ENCODE measurements around the gene PSD4. TPM values are rescaled to one million over a fixed set of nuclear protein-coding genes. Genes with fewer than 3 reads are reported as not detected.

The PSD4 gene
- total RNA-seq, 1 experiment from 2014 or later = 46.6 TPM

DNA sequence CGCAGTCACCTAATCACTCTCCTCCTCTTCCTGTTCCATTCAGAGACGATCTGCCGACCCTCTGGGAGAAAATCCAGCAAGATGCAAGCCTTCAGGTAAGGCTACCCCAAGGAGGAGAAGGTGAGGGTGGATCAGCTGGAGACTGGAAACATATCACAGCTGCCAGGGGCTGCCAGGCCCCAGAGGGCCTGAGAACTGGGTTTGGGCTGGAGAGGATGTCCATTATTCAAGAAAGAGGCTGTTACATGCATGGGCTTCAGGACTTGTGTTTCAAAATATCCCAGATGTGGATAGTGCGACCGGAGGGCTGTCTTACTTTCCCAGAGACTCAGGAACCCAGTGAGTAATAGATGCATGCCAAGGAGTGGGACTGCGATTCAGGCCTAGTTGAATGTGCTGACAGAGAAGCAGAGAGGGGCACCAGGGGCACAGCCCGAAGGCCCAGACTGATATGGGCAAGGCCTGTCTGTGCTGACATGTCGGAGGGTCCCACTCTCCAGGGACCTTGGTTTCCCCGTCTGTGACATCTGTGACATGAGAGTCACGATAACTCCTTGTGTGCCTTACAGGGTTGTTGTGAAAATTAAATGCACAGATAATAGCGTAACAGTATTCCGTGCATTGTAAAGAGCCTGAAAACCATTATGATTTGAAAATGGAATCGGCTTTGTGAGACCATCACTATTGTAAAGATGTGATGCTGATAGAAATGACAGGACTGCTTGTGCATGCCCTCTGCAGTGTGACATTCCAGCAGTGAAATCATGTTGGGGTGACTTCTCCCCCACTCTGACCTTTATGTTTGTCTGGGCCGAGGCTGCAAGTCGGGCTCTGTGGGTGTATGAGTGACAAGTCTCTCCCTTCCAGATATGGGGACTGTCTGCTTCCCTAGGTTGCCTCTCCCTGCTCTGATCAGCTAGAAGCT, 45.9 kb upstream of the PSD4 start:
- BruUV-seq (replicated peaks) = no TSS peak

DNA sequence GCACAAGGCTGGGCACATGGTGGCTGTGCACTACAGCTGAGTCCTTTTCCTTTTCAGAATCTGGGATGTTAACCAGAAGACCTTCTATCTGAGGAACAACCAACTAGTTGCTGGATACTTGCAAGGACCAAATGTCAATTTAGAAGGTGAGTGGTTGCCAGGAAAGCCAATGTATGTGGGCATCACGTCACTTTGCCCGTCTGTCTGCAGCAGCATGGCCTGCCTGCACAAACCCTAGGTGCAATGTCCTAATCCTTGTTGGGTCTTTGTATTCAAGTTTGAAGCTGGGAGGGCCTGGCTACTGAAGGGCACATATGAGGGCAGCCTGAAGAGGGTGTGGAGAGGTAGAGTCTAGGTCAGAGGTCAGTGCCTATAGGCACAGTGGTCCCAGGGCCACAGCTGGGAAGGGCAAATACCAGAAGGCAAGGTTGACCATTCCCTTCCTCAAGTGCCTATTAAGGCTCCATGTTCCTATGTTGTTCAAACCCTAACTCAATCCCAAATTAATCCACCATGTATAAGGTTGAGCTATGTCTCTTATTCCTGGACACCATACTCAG, 44.2 kb upstream of the PSD4 start:
- no peaks in the 10 kb centered on the region for H3K9me3 ChIP-seq (ENCODE audit: low read length)
- ATAC-seq (no peak), DNase-seq (no peak)
- TF ChIP-seq EZH2phosphoT487 (IDR thresholded peaks at IDR 0.05; ENCODE audit: borderline replicate concordance, low read length) = no peak
- no peak for TF ChIP-seq EZH2 (IDR thresholded peaks at IDR 0.05; ENCODE audit: low read length, unreplicated experiment)
- TF ChIP-seq, protein P1, sequence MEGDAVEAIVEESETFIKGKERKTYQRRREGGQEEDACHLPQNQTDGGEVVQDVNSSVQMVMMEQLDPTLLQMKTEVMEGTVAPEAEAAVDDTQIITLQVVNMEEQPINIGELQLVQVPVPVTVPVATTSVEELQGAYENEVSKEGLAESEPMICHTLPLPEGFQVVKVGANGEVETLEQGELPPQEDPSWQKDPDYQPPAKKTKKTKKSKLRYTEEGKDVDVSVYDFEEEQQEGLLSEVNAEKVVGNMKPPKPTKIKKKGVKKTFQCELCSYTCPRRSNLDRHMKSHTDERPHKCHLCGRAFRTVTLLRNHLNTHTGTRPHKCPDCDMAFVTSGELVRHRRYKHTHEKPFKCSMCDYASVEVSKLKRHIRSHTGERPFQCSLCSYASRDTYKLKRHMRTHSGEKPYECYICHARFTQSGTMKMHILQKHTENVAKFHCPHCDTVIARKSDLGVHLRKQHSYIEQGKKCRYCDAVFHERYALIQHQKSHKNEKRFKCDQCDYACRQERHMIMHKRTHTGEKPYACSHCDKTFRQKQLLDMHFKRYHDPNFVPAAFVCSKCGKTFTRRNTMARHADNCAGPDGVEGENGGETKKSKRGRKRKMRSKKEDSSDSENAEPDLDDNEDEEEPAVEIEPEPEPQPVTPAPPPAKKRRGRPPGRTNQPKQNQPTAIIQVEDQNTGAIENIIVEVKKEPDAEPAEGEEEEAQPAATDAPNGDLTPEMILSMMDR (conservative IDR thresholded peaks at IDR 0.05; ENCODE audit: low read depth, low read length) = no peak
- no peak overlapping the region for H3K4me2 ChIP-seq (ENCODE audit: low read length)
- no peak overlapping the region for H3K27ac ChIP-seq (ENCODE audit: low read length)
- H4K20me1 ChIP-seq (ENCODE audit: low read length) = no peaks in the 10 kb centered on the region
- BruUV-seq (replicated peaks) = no TSS peak
- H3K36me3 ChIP-seq (ENCODE audit: low read depth, low read length) = no peaks in the 10 kb centered on the region
- H3K27me3 ChIP-seq (ENCODE audit: low read length) = no peaks in the 10 kb centered on the region
- H2AFZ ChIP-seq (ENCODE audit: low read length) = no peak overlapping the region
- H3K4me3 ChIP-seq (ENCODE audit: low read length) = no peak overlapping the region
- peaks cover 23% of the 10 kb centered on the region for H3K4me1 ChIP-seq (ENCODE audit: insufficient read depth, low read length)
- H3K79me2 ChIP-seq (ENCODE audit: low read length) = no peaks in the 10 kb centered on the region
- intact Hi-C loops (cut with micrococcal nuclease) = no loop called here
- CTCF ChIA-PET = no interaction called here
- no peak overlapping the region for H3K9ac ChIP-seq (ENCODE audit: low read length)
- no peaks in the 10 kb centered on the region for H3F3A ChIP-seq (ENCODE audit: low read length, unreplicated experiment)
- POLR2A ChIA-PET (ENCODE audit: unreplicated experiment) = no interaction called here
- H3K9me2 ChIP-seq (replicated peaks; ENCODE audit: low read length) = no peaks in the 10 kb centered on the region

More for the DNA sequence above, 45.9 kb upstream of the PSD4 start:
- no peak overlapping the region for H2AFZ ChIP-seq (ENCODE audit: low read length)
- no peaks in the 10 kb centered on the region for H3K9me3 ChIP-seq (ENCODE audit: low read length)
- no peaks in the 10 kb centered on the region for H3F3A ChIP-seq (ENCODE audit: low read length, unreplicated experiment)
- H3K4me2 ChIP-seq (ENCODE audit: low read length) = no peak overlapping the region
- H3K36me3 ChIP-seq (ENCODE audit: low read depth, low read length) = no peaks in the 10 kb centered on the region
- ChIA-PET CTCF (no interaction called here), POLR2A (ENCODE audit: unreplicated experiment) (no interaction called here)
- ATAC-seq (no peak), DNase-seq (no peak)
- TF ChIP-seq, protein P1 (conservative IDR thresholded peaks at IDR 0.05; ENCODE audit: low read depth, low read length) = no peak
- no peak for TF ChIP-seq EZH2phosphoT487 (IDR thresholded peaks at IDR 0.05; ENCODE audit: borderline replicate concordance, low read length)
- H3K9me2 ChIP-seq (replicated peaks; ENCODE audit: low read length) = no peaks in the 10 kb centered on the region
- peaks cover 15% of the 10 kb centered on the region for H3K4me1 ChIP-seq (ENCODE audit: insufficient read depth, low read length)
- intact Hi-C loops (cut with micrococcal nuclease) = no loop called here
- no peak overlapping the region for H3K4me3 ChIP-seq (ENCODE audit: low read length)
- H3K27me3 ChIP-seq (ENCODE audit: low read length) = no peaks in the 10 kb centered on the region
- H3K79me2 ChIP-seq (ENCODE audit: low read length) = no peaks in the 10 kb centered on the region
- no peak overlapping the region for H3K9ac ChIP-seq (ENCODE audit: low read length)
- H4K20me1 ChIP-seq (ENCODE audit: low read length) = no peaks in the 10 kb centered on the region
- no peak overlapping the region for H3K27ac ChIP-seq (ENCODE audit: low read length)

Data from PC-3 (cell line).